ENCODE data around the gene LIPC.

DNA sequence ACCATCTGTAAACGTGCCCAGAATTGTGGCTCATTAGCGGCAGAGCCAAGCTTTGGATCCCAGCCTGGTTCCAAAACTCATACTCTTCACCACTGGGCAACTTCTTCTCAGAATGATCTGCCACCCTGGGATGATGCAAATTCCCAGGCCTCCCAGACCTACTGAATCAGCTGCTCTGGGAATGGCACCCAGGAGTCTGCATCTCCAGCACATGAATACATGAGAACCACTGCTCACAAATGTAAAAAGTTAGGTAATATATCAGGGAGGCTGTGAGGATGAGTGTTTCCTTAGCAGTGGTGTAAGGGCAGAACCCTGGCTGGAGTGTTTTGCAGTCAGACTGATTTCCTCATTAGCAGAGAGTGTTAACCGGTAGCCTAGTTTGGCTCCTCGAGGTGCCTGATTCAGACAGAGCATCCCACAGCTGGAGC is 94.2 kb downstream of the LIPC start:
- TF ChIP-seq POLR2A (IDR thresholded peaks at IDR 0.05; ENCODE audit: low read length) (no peak), EP300 (IDR thresholded peaks at IDR 0.05) (no peak), CEBPB (IDR thresholded peaks at IDR 0.05) (no peak), CBX2 (IDR thresholded peaks at IDR 0.05; ENCODE audit: borderline replicate concordance, low read depth) (no peak)
- TF ChIP-seq, protein P1, sequence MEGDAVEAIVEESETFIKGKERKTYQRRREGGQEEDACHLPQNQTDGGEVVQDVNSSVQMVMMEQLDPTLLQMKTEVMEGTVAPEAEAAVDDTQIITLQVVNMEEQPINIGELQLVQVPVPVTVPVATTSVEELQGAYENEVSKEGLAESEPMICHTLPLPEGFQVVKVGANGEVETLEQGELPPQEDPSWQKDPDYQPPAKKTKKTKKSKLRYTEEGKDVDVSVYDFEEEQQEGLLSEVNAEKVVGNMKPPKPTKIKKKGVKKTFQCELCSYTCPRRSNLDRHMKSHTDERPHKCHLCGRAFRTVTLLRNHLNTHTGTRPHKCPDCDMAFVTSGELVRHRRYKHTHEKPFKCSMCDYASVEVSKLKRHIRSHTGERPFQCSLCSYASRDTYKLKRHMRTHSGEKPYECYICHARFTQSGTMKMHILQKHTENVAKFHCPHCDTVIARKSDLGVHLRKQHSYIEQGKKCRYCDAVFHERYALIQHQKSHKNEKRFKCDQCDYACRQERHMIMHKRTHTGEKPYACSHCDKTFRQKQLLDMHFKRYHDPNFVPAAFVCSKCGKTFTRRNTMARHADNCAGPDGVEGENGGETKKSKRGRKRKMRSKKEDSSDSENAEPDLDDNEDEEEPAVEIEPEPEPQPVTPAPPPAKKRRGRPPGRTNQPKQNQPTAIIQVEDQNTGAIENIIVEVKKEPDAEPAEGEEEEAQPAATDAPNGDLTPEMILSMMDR (IDR thresholded peaks at IDR 0.05): no peak
